HEK293T (cell line): ENCODE results near the gene PTPRQ.

Experiments used
- ARNT ChIP-seq: fragments of 450-650 bp; IDR thresholded peaks from 2 replicates; pipeline ENCODE4 v1.6.1; 2017; ENCODE audit warnings: mild to moderate bottlenecking
- BHLHE40 ChIP-seq: fragments of 450-650 bp; IDR thresholded peaks from 2 replicates; pipeline ENCODE4 v1.6.1; 2016; ENCODE audit warnings: mild to moderate bottlenecking, moderate library complexity, borderline replicate concordance
- CTBP1 ChIP-seq: fragments of 450-650 bp; IDR thresholded peaks from 2 replicates; pipeline ENCODE4 v1.6.1; 2016; ENCODE audit warnings: borderline replicate concordance
- FOXA1 ChIP-seq: fragments of 450-650 bp; IDR thresholded peaks from 2 replicates; pipeline ENCODE4 v1.6.1; 2016; ENCODE audit warnings: mild to moderate bottlenecking
- FOXM1 ChIP-seq: fragments of 450-650 bp; IDR thresholded peaks from 2 replicates; pipeline ENCODE4 v1.6.1; 2017; ENCODE audit warnings: mild to moderate bottlenecking, borderline replicate concordance
- L3MBTL2 ChIP-seq: fragments of 450-650 bp; conservative IDR thresholded peaks from 2 replicates; pipeline ENCODE4 v1.6.1; 2016; ENCODE audit warnings: mild to moderate bottlenecking
- SP1 ChIP-seq: fragments of 450-650 bp; IDR thresholded peaks from 2 replicates; pipeline ENCODE4 v1.6.1; 2017
- SUZ12 ChIP-seq: fragments of 450-650 bp; IDR thresholded peaks from 2 replicates; pipeline ENCODE4 v1.6.1; 2016; ENCODE audit warnings: mild to moderate bottlenecking
- ZNF384 ChIP-seq: fragments of 450-650 bp; IDR thresholded peaks from 2 replicates; pipeline ENCODE4 v1.6.1; 2016
- TF ChIP-seq, protein P1 (sequence below): fragments of 450-650 bp; IDR thresholded peaks from 2 replicates; pipeline ENCODE4 v1.6.1; 2016

DNA sequence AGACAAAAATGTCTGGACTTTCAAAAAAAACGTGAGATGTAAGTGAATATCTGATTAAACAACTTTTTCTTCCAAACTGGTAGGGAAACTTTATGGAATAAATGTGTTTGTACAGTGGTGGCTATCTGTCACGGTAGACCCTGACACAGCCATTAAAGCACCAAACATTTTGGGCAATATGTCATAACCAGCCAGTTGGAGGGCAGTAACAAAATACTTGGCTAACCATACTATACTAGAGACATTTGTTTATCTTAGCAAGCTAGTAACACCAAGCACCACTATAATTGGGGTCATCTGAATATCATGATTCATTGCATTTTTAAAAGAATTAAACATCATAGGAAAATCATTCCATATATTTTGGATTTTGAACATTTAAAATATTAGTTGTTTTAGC is 257.4 kb downstream of the PTPRQ start:
- TF ChIP-seq SP1, result no peak
- TF ChIP-seq, protein P1, sequence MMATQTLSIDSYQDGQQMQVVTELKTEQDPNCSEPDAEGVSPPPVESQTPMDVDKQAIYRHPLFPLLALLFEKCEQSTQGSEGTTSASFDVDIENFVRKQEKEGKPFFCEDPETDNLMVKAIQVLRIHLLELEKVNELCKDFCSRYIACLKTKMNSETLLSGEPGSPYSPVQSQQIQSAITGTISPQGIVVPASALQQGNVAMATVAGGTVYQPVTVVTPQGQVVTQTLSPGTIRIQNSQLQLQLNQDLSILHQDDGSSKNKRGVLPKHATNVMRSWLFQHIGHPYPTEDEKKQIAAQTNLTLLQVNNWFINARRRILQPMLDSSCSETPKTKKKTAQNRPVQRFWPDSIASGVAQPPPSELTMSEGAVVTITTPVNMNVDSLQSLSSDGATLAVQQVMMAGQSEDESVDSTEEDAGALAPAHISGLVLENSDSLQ, result peak; percentile 48; the same call in 1 of the 2 replicates
- no peak for TF ChIP-seq FOXM1
- no peak for TF ChIP-seq CTBP1
- TF ChIP-seq BHLHE40, result no peak
- TF ChIP-seq SUZ12, result no peak
- no peak for TF ChIP-seq ZNF384
- no peak for TF ChIP-seq FOXA1
- no peak for TF ChIP-seq L3MBTL2
- no peak for TF ChIP-seq ARNT
